Vagina (tissue), 2 donors: Measurements from ENCODE around the gene IZUMO2.

ENCODE experiments used
- POLR2A ChIP-seq, 2 donors: fragments of 450-650 bp; IDR thresholded peaks; one replicate each; pipeline ENCODE4 v1.6.1; 2017; ENCODE audit warnings: antibody characterized with exemption in 2 of 2, mild to moderate bottlenecking in 2 of 2, moderate library complexity in 2 of 2
- POLR2AphosphoS5 ChIP-seq, 2 donors: sonication (generic); formaldehyde crosslinking; IDR thresholded peaks; one replicate each; pipeline ENCODE4 v1.9.0; 2017; ENCODE audit warnings: antibody characterized with exemption in 2 of 2, mild to moderate bottlenecking in 2 of 2, low read depth in 1 of 2; ENCODE audit not compliant: insufficient read depth in 1 of 2
- TF ChIP-seq, protein P1 (sequence below), 3 experiments: fragments of 450-650 bp in 2 of 3; fragments of 200-600 bp in 1 of 3; sonication (generic) in 1 of 3; IDR thresholded peaks; one replicate each; pipeline ENCODE4 v1.5.1; 2017 to 2019; ENCODE audit warnings: antibody characterized with exemption in 3 of 3, mild to moderate bottlenecking in 2 of 3, moderate library complexity in 2 of 3

DNA sequence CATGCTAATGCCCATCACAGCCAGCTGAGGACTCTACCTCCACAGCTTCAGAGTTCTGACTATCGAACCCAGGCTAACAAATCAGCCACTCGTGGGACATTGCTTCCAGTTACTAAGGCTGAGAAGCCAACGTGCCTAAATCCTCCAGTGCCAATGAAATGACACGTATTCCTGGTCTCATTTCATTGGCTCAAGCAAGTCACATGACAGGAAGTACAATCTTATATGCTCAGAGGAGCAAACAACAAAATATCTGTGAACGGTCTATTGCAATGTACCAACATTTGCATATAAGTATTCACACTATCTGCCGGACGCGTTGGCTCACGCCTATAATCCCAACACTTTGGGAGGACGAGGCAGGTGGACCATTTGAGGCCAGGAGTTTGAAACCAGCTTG is 12.8 kb upstream of the IZUMO2 start:
- TF ChIP-seq POLR2AphosphoS5 (IDR thresholded peaks at IDR 0.05; ENCODE audit: insufficient read depth in 1 of 2, low read depth in 1 of 2) = no peak
- TF ChIP-seq, protein P1, sequence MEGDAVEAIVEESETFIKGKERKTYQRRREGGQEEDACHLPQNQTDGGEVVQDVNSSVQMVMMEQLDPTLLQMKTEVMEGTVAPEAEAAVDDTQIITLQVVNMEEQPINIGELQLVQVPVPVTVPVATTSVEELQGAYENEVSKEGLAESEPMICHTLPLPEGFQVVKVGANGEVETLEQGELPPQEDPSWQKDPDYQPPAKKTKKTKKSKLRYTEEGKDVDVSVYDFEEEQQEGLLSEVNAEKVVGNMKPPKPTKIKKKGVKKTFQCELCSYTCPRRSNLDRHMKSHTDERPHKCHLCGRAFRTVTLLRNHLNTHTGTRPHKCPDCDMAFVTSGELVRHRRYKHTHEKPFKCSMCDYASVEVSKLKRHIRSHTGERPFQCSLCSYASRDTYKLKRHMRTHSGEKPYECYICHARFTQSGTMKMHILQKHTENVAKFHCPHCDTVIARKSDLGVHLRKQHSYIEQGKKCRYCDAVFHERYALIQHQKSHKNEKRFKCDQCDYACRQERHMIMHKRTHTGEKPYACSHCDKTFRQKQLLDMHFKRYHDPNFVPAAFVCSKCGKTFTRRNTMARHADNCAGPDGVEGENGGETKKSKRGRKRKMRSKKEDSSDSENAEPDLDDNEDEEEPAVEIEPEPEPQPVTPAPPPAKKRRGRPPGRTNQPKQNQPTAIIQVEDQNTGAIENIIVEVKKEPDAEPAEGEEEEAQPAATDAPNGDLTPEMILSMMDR (IDR thresholded peaks at IDR 0.05) = no peak
- no peak for TF ChIP-seq POLR2A (IDR thresholded peaks at IDR 0.05)
